Glutamatergic neuron (in vitro differentiated cells): Measurements from ENCODE around the gene SMOC2. TPM values are rescaled to one million over a fixed set of nuclear protein-coding genes. Genes with fewer than 3 reads are reported as not detected.

Source experiments
- DNase-seq: peaks from one replicate; pipeline ENCODE4 v3.0.0; 2022
- H3K27ac Mint-ChIP-seq: one replicate; pipeline ENCODE4 v1.8.0; 2020; ENCODE audit warnings: mild to moderate bottlenecking, mixed read lengths, inconsistent platforms; ENCODE audit not compliant: unreplicated experiment
- H3K27me3 Mint-ChIP-seq: one replicate; pipeline ENCODE4 v1.8.0; 2020; ENCODE audit warnings: mild to moderate bottlenecking, moderate library complexity, mixed read lengths, inconsistent platforms; ENCODE audit not compliant: unreplicated experiment
- H3K36me3 Mint-ChIP-seq: one replicate; pipeline ENCODE4 v1.8.0; 2020; ENCODE audit warnings: mild to moderate bottlenecking, mixed read lengths, inconsistent platforms; ENCODE audit not compliant: unreplicated experiment
- H3K4me1 Mint-ChIP-seq: one replicate; pipeline ENCODE4 v1.8.0; 2020; ENCODE audit warnings: mild to moderate bottlenecking, low read depth, mixed read lengths, inconsistent platforms; ENCODE audit not compliant: unreplicated experiment
- H3K4me3 Mint-ChIP-seq: one replicate; pipeline ENCODE4 v1.8.0; 2020; ENCODE audit warnings: mild to moderate bottlenecking, mixed read lengths, inconsistent platforms; ENCODE audit not compliant: unreplicated experiment
- H3K9me3 Mint-ChIP-seq: one replicate; pipeline ENCODE4 v1.8.0; 2020; ENCODE audit warnings: mild to moderate bottlenecking, moderate library complexity, mixed read lengths, inconsistent platforms; ENCODE audit not compliant: unreplicated experiment
- total RNA-seq: library from RNA; stranded (reverse); fragmentation: NEBNext Ultra II Directional; extraction: Animal tissue kit (Norgen Biotek cat#: 25700); gene quantifications from one replicate; pipeline ENCODE4 v1.2.1, GENCODE V29; 2021; ENCODE audit not compliant: unreplicated experiment
- TF ChIP-seq, protein P1 (sequence below): fragments of 200-600 bp; sonication (generic); IDR thresholded peaks from one replicate; pipeline ENCODE4 v1.5.0; 2021; ENCODE audit not compliant: partially characterized antibody, unreplicated experiment

Gene SMOC2
- total RNA-seq, 1 donor from 2014 or later: 0.44 TPM

DNA sequence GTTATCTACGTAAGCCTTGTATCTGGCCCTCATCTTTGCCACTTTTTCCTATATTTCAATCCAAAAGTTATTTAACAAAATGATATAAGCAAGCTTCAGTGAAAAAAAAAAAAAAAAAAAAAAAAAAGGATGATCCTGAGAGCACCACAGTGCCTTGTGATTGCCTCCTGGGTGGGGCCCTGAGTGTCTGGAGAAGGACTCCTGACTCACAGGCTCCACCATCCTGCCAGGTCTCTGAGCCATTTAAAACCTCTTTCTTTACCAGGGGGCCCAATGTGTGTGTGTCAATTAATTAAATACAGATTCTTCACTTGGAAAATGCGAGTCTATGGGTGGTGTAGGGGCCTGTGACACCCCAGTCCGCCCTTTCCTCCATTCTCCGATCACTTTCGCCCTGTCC, 105.2 kb downstream of the SMOC2 start:
- DNase-seq: no peak
- Mint-ChIP-seq H3K36me3 (no peaks in the 10 kb centered on the region), H3K27ac (no peak overlapping the region), H3K27me3 (peaks cover 1% of the 10 kb centered on the region), H3K9me3 (peaks cover 3% of the 10 kb centered on the region), H3K4me3 (no peak overlapping the region), H3K4me1 (peaks cover 23% of the 10 kb centered on the region)
- TF ChIP-seq, protein P1, sequence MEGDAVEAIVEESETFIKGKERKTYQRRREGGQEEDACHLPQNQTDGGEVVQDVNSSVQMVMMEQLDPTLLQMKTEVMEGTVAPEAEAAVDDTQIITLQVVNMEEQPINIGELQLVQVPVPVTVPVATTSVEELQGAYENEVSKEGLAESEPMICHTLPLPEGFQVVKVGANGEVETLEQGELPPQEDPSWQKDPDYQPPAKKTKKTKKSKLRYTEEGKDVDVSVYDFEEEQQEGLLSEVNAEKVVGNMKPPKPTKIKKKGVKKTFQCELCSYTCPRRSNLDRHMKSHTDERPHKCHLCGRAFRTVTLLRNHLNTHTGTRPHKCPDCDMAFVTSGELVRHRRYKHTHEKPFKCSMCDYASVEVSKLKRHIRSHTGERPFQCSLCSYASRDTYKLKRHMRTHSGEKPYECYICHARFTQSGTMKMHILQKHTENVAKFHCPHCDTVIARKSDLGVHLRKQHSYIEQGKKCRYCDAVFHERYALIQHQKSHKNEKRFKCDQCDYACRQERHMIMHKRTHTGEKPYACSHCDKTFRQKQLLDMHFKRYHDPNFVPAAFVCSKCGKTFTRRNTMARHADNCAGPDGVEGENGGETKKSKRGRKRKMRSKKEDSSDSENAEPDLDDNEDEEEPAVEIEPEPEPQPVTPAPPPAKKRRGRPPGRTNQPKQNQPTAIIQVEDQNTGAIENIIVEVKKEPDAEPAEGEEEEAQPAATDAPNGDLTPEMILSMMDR: no peak

DNA sequence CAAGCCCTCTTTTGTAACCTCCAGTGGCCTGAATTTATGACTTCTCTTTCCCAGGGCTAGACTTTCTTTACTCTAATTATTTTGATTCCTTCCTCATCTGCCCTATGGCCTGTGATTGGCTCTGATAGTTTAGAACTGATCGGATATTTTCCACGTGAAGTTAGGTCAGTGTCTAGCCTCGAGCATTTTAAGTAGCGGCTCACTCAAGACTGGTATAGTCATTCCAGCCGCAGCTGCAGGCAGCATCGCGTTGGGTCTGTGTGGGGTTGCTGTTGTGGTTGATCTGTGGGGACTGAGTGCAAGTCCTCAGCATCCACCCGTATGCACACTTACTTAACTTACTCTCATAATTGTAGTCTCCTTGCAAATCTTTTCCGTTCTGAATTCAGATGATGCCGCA, 105.7 kb downstream of the SMOC2 start:
- H3K4me1 Mint-ChIP-seq: peaks cover 17% of the 10 kb centered on the region
- peaks cover 3% of the 10 kb centered on the region for H3K9me3 Mint-ChIP-seq
- no peak overlapping the region for H3K27ac Mint-ChIP-seq
- no peak for DNase-seq
- TF ChIP-seq, protein P1: no peak
- H3K36me3 Mint-ChIP-seq: no peaks in the 10 kb centered on the region
- peaks cover 1% of the 10 kb centered on the region for H3K27me3 Mint-ChIP-seq
- H3K4me3 Mint-ChIP-seq: no peak overlapping the region

DNA sequence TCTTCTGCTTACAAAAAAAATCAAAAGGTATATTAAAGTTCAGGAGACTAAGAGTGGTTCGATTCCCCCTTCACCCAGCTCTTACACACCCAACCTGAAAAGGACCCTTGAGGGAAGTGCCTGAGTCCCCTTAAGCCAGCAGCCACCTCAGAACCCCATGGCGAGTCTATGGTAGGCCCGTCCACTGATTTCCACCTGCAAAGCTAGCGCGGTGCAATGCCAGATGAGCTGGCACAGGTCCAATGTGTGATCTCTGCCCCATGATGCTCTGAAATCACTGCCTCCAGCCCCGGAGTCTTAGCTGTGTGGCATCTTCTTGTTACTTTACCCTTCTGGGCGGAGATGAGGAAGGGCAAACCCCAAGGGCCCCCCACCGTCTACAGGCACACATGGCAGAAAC, 109.3 kb downstream of the SMOC2 start:
- Mint-ChIP-seq H3K9me3 (no peaks in the 10 kb centered on the region), H3K27ac (no peak overlapping the region), H3K27me3 (peaks cover 1% of the 10 kb centered on the region), H3K4me3 (no peak overlapping the region), H3K4me1 (peaks cover 8% of the 10 kb centered on the region), H3K36me3 (no peaks in the 10 kb centered on the region)
- no peak for DNase-seq
- TF ChIP-seq, protein P1: no peak

DNA sequence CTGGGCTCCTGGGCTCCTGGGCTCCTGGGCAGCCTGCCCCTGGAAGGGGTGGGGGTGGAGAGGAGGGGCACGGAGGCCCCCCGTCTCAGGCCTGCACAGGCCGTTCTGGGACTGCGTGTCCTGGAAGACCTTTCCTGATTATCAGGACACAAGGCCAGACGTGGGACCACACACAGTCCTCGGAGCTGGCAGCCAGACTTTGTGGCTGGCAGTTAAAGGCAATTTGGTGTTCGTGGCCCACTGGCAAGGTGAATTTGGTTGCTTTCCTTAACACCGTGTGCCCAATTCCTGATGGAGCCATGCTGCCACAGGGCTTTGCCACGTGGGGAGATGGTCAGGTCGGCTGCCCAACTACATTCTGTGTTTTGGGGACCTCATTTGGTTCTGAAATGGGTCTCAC, 113.5 kb downstream of the SMOC2 start:
- Mint-ChIP-seq H3K4me1 (peaks cover 4% of the 10 kb centered on the region), H3K36me3 (no peaks in the 10 kb centered on the region), H3K4me3 (no peak overlapping the region), H3K9me3 (peaks cover 2% of the 10 kb centered on the region), H3K27me3 (no peaks in the 10 kb centered on the region), H3K27ac (no peak overlapping the region)
- TF ChIP-seq, protein P1: no peak
- no peak for DNase-seq

DNA sequence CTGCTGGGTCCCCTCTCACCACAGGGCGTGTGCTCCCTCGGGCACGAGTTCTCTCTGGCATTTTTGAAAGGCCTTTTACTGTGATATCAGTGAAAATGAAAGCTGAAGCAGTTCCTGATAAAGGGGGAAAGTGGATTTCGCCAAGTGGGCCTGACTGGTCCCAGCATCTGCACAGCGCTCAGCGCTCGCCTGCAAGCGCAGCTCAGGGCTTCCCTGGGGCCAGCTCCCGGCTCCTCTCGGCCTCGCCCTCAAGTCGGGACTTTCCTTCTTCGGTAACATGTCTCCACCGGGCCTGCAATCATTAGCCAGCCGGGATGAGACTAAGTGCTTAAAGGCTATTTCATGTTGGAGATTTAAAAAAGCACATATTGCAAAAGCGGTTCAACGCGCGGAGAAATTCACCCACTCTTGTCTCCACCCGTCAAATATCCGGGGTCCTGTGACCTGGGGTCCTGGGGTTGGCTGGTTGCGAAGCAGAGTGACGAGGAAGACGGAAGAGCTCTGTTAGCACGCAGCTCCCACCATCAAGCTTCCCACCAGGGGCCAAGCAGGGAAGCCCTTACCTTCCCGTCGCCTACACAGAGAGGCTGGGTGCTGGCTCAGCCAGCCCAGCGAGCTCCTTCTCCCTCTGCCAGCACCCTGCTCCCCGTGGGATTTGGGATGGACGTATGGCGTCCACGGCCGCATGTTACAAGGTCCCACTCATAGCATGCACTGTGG, 114.1 kb downstream of the SMOC2 start:
- no peak overlapping the region for H3K27ac Mint-ChIP-seq
- no peak for DNase-seq
- H3K9me3 Mint-ChIP-seq: peaks cover 2% of the 10 kb centered on the region
- no peak overlapping the region for H3K4me3 Mint-ChIP-seq
- H3K27me3 Mint-ChIP-seq: no peaks in the 10 kb centered on the region
- H3K4me1 Mint-ChIP-seq: peaks cover 4% of the 10 kb centered on the region
- TF ChIP-seq, protein P1: no peak
- H3K36me3 Mint-ChIP-seq: no peaks in the 10 kb centered on the region
